Motor neuron (in vitro differentiated cells): ENCODE measurements around the gene CNTN6. TPM values are rescaled to one million over a fixed set of nuclear protein-coding genes. Genes with fewer than 3 reads are reported as not detected.
A peak's percentile ranks its signal among the peaks of the same experiment; 100 is the strongest.

Source experiments
- ATAC-seq, 8 experiments: fragments of 200-7000 bp; cut with Tn5 transposase; replicated peaks in 6 of 8; 2 replicates each; pipeline ENCODE4 v1.8.0; 2021; ENCODE audit warnings: mild to moderate bottlenecking in 8 of 8, moderate library complexity in 8 of 8
- H3K27ac ChIP-seq, 2 donors: fragments of 250-450 bp; sonication (Bioruptor Pico); 2 replicates each; pipeline ENCODE4 v1.9.0; 2021; ENCODE audit warnings: antibody characterized with exemption in 2 of 2, mild to moderate bottlenecking in 2 of 2, moderate library complexity in 1 of 2
- H3K4me1 ChIP-seq, 2 donors: fragments of 250-450 bp; sonication (Bioruptor Pico); replicated peaks in 1 of 2; 2 replicates each; pipeline ENCODE4 v1.6.1; 2021; ENCODE audit warnings: antibody characterized with exemption in 2 of 2, mild to moderate bottlenecking in 2 of 2, moderate library complexity in 1 of 2
- H3K4me3 ChIP-seq, 5 donors: fragments of 250-450 bp; sonication (Bioruptor Pico); 2 replicates each; pipeline ENCODE4 v1.9.0; 2021; ENCODE audit warnings: antibody characterized with exemption in 5 of 5, mild to moderate bottlenecking in 5 of 5, moderate library complexity in 4 of 5
- WGBS, 10 experiments: fragments of 450-650 bp; shearing (Covaris generic); methylation state at CpG; one replicate each; pipeline ENCODE4 v1.0.0; 2022; 5-methylcytosine and 5-hydroxymethylcytosine counted together
- in situ Hi-C, 9 experiments: fragments of 400-800 bp; cut with MboI; loops; one replicate each; pipeline ENCODE4 v1.15.0; 2021; ENCODE audit warnings: low sequenced_read_pairs in 9 of 9, low pct_unique_long_range_greater_than_20kb in 2 of 9; ENCODE audit not compliant: unreplicated experiment in 9 of 9
- total RNA-seq, 8 experiments: library from RNA; unstranded; fragments of 300-600 nt; gene quantifications; 2 replicates each; pipeline versions ENCODE4 v1.2.3 to v1.2.4, GENCODE V29; 2022

CNTN6 gene
- total RNA-seq, 8 experiments from 2014 or later: 0.81 to 9.8 (median 6.0) TPM

GRCh38 chr3:1235526-1236120, 142.8 kb downstream of the CNTN6 start:
- H3K4me1 ChIP-seq: peaks cover 2 to 19% of the 10 kb centered on the region in 2 donors
- H3K27ac ChIP-seq: no peak overlapping the region
- no peak overlapping the region for H3K4me3 ChIP-seq
- whole genome bisulfite sequencing, 10 experiments: 50 to 86% (median 67%) methylated on average over 1 to 2 of the region's 8 CpGs; no CpG with 5 or more reads in 6 of the 10 experiments
- ATAC-seq: peak in 5 of 8 experiments; percentile 47 to 82 (median 71)
- in situ Hi-C loops: no loop called here

- 18 to 91% (median 38%) methylated on average over 2 to 5 of the region's 5 CpGs for WGBS, 10 experiments
- in situ Hi-C loops: no loop called here
- ATAC-seq: no peak
Measured at GRCh38 chr3:1251282-1252060, 158.6 kb downstream of the CNTN6 start.

GRCh38 chr3:1252061-1252430, 159.2 kb downstream of the CNTN6 start:
- ATAC-seq: no peak
- Histone ChIP-seq H3K27ac (no peak overlapping the region), H3K4me3 (no peak overlapping the region), H3K4me1 (no peaks in the 10 kb centered on the region)
- in situ Hi-C loops: no loop called here

More at GRCh38 chr3:1251282-1252060, 158.6 kb downstream of the CNTN6 start:
- Histone ChIP-seq H3K27ac (no peak overlapping the region), H3K4me3 (no peak overlapping the region), H3K4me1 (no peaks in the 10 kb centered on the region)

GRCh38 chr3:1262246-1262645, 169.4 kb downstream of the CNTN6 start:
- Histone ChIP-seq H3K4me1 (no peaks in the 10 kb centered on the region), H3K27ac (no peak overlapping the region), H3K4me3 (no peak overlapping the region)
- WGBS, 10 experiments: 57 to 94% (median 90%) methylated on average over 1 to 2 of the region's 2 CpGs; no CpG with 5 or more reads in 2 of the 10 experiments
- no peak for ATAC-seq
- in situ Hi-C loops: no loop called here

GRCh38 chr3:1263121-1263520, 170.3 kb downstream of the CNTN6 start:
- Histone ChIP-seq H3K4me1 (no peaks in the 10 kb centered on the region), H3K27ac (no peak overlapping the region), H3K4me3 (no peak overlapping the region)
- 56 to 100% (median 100%) methylated on average over 1 to 4 of the region's 4 CpGs; no CpG with 5 or more reads in 1 of the 10 experiments for WGBS, 10 experiments
- in situ Hi-C loops: no loop called here
- ATAC-seq: no peak

- in situ Hi-C loops: no loop called here
- Histone ChIP-seq H3K4me1 (peaks cover 0 to 4% of the 10 kb centered on the region in 2 donors), H3K27ac (no peak overlapping the region), H3K4me3 (no peak overlapping the region)
- WGBS, 10 experiments: 15 to 91% (median 73%) methylated on average over 4 to 5 of the region's 5 CpGs
- no peak for ATAC-seq
Measured at GRCh38 chr3:1269808-1270207, 177.0 kb downstream of the CNTN6 start.

GRCh38 chr3:1272546-1273265, 179.9 kb downstream of the CNTN6 start:
- in situ Hi-C loops: no loop called here
- WGBS, 10 experiments: 7 to 89% (median 61%) methylated on average over 1 to 4 of the region's 4 CpGs; no CpG with 5 or more reads in 2 of the 10 experiments
- H3K4me1 ChIP-seq: peaks cover 0 to 4% of the 10 kb centered on the region in 2 donors
- no peak for ATAC-seq
- H3K4me3 ChIP-seq: no peak overlapping the region
- H3K27ac ChIP-seq: no peak overlapping the region

GRCh38 chr3:1275495-1275894, 182.7 kb downstream of the CNTN6 start:
- Histone ChIP-seq H3K4me3 (no peak overlapping the region), H3K27ac (no peak overlapping the region), H3K4me1 (peaks cover 0 to 4% of the 10 kb centered on the region in 2 donors)
- 0 to 100% (median 74%) methylated on average over 1 to 4 of the region's 4 CpGs for WGBS, 10 experiments
- in situ Hi-C loops: no loop called here
- no peak for ATAC-seq

- Histone ChIP-seq H3K4me1 (peaks cover 2 to 10% of the 10 kb centered on the region in 2 donors), H3K4me3 (no peak overlapping the region), H3K27ac (no peak overlapping the region)
- ATAC-seq: no peak
- whole genome bisulfite sequencing, 10 experiments: 0 to 100% (median 80%) methylated on average over 1 to 3 of the region's 4 CpGs; no CpG with 5 or more reads in 2 of the 10 experiments
- in situ Hi-C loops: no loop called here
Measured at GRCh38 chr3:1287815-1288214, 195.0 kb downstream of the CNTN6 start.

- peak in 5 of 8 experiments; percentile 86 to 99 (median 92) for ATAC-seq
- Histone ChIP-seq H3K4me3 (no peak overlapping the region), H3K27ac (peak overlapping the region in 1 of 2 donors; percentile 42), H3K4me1 (peaks cover 2 to 17% of the 10 kb centered on the region in 2 donors)
- in situ Hi-C loops: no loop called here
- WGBS, 10 experiments: 27 to 88% (median 50%) methylated on average over 1 to 4 of the region's 4 CpGs; no CpG with 5 or more reads in 1 of the 10 experiments
Measured at GRCh38 chr3:1288805-1289494, 196.1 kb downstream of the CNTN6 start.

- Histone ChIP-seq H3K4me1 (peaks cover 2 to 17% of the 10 kb centered on the region in 2 donors), H3K4me3 (no peak overlapping the region)
- in situ Hi-C loops: no loop called here
Measured at GRCh38 chr3:1292571-1293071, 199.8 kb downstream of the CNTN6 start.

GRCh38 chr3:1294586-1294985, 201.8 kb downstream of the CNTN6 start:
- Histone ChIP-seq H3K4me1 (peaks cover 0 to 7% of the 10 kb centered on the region in 2 donors), H3K4me3 (no peak overlapping the region), H3K27ac (no peak overlapping the region)
- in situ Hi-C loops: no loop called here
- ATAC-seq: no peak
- WGBS, 10 experiments: 61 to 100% (median 87%) methylated on average over 2 to 5 of the region's 5 CpGs; no CpG with 5 or more reads in 2 of the 10 experiments

More at GRCh38 chr3:1292571-1293071, 199.8 kb downstream of the CNTN6 start:
- 24 to 66% (median 33%) methylated on average over 2 to 3 of the region's 3 CpGs for WGBS, 10 experiments
- ATAC-seq: peak in 5 of 8 experiments; percentile 40 to 53 (median 42)
- no peak overlapping the region for H3K27ac ChIP-seq
